Measurements from ENCODE around the gene SPRYD7. TPM values are rescaled to one million over a fixed set of nuclear protein-coding genes. Genes with fewer than 3 reads are reported as not detected.

SPRYD7 gene, protein sequence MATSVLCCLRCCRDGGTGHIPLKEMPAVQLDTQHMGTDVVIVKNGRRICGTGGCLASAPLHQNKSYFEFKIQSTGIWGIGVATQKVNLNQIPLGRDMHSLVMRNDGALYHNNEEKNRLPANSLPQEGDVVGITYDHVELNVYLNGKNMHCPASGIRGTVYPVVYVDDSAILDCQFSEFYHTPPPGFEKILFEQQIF
- 19.1 TPM for total RNA-seq

DNA sequence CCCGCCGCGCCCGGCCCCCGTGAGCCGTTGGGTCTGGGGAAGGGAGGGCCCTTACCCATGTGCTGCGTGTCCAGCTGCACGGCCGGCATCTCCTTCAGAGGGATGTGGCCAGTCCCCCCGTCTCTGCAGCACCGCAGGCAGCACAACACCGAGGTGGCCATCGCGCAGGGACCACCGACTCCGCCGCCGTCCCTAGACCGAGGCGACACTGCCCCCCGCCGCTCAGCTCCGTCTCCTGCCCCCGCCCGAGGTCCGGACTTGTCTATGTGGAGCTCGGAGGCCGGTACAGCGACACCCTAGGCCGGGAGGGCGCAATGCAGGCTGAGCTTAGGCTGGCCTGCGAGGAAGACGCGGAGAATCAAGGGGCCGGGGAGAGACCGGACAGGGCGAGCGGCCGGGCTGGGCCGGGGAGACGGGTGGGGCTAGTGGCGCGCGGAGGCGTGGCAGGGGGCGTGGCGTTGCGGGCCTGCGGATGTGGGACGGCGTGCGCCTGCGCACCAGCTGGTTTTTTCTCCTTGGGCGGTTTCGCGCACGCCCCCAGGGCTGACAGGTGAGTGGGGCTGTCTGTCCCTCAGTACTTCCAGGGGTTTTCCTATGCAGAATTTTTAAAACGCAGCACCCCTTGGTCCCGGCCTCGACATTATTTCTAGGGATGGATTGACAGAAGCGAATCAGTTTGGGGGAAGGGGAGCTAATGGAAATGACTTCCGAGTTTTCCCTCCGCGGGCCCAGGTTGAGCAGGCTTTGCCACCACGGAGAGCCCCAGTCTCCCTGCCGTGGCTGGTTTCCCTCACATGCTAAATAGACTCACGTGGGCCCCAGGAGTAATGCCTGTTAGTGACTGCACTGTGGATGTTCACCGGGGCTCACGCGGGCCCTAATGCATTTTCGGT lies at the start of gene SPRYD7:
Gene SPRYD7, minus strand, starts transcription at position 266 of the 893 bp plus-strand sequence. Its CDS starts 105 bp downstream, at position 161.

Small RNAs within 50 kb of the gene (small RNA-seq; reads per million reads assigned to genes)
- not detected for gene RNY4P30
- gene RNY4P9, result 1.7 reads per million, percentile 85 among the genes with 10 or more reads in this experiment

Other genes with a start within 250 kb of the SPRYD7 start
- 28.6 TPM for gene EBPL, start 244.9 kb downstream of the SPRYD7 start, total RNA-seq
- 63.9 TPM for gene KPNA3, start 143.7 kb downstream of the SPRYD7 start, total RNA-seq
- 88.1 TPM for gene TRIM13, start 60.7 kb upstream of the SPRYD7 start, total RNA-seq
- 14.3 TPM for gene KCNRG, start 79.1 kb upstream of the SPRYD7 start, total RNA-seq